Endothelial cell of umbilical vein (primary cell): Measurements from ENCODE around the gene CFAP73. TPM values are rescaled to one million over a fixed set of nuclear protein-coding genes. Genes with fewer than 3 reads are reported as not detected.

Experiments used
- BruUV-seq: library from RNA; stranded (reverse); fragments of 400-500 nt; replicated peaks from 2 replicates; lab custom pipeline; 2021; lab: Mats Ljungman, UMichigan
- CTCF ChIA-PET: fragments of 300-600, 350-600 bp; sonication (Branson Sonifier 250); formaldehyde crosslinking; loops from one replicate; lab custom pipeline; 2021; ENCODE audit warnings: antibody characterized with exemption, inconsistent platforms; lab: Charles Lee
- POLR2A ChIA-PET: fragments of 300-600, 350-600 bp; sonication (Branson Sonifier 250); formaldehyde crosslinking; loops from one replicate; lab custom pipeline; 2021; ENCODE audit warnings: antibody characterized with exemption, inconsistent platforms; lab: Charles Lee
- DNase-seq: peaks from one replicate; pipeline ENCODE4 v3.0.0-alpha.2; 2011; ENCODE audit warnings: low read depth, low spot score
- FAIRE-seq: peaks from 2 replicates; lab custom pipeline; 2011; peaks lifted over from hg19 to GRCh38; lab: Jason Lieb, UNC
- H2AFZ ChIP-seq: 2 replicates; pipeline ENCODE4 v1.6.0; 2012; ENCODE audit warnings: low read depth, low read length, control low read depth, inconsistent platforms
- H3K27ac ChIP-seq: 2 replicates; pipeline ENCODE4 v1.5.1; 2011; ENCODE audit warnings: low read depth, mild to moderate bottlenecking, control low read depth, low read length, moderate library complexity; ENCODE audit not compliant: insufficient read depth
- H3K27me3 ChIP-seq, 2 experiments: 2 replicates each; pipeline versions ENCODE4 v1.6.0 to v1.6.1; 2011; ENCODE audit warnings: low read length in 2 of 2, mixed read lengths in 1 of 2; ENCODE audit not compliant: control insufficient read depth in 2 of 2, insufficient read depth in 2 of 2
- H3K36me3 ChIP-seq, 2 experiments: 2 replicates in 1 of 2; 3 replicates in 1 of 2; pipeline ENCODE4 v1.5.1; 2011; ENCODE audit warnings: low read length in 2 of 2, mild to moderate bottlenecking in 1 of 2, moderate library complexity in 1 of 2; ENCODE audit not compliant: control insufficient read depth in 2 of 2, insufficient read depth in 2 of 2; ENCODE audit errors: extremely low read depth in 1 of 2
- H3K4me1 ChIP-seq: 3 replicates; pipeline ENCODE4 v1.5.1; 2011; ENCODE audit warnings: mild to moderate bottlenecking, low read length; ENCODE audit not compliant: control insufficient read depth, insufficient read depth; ENCODE audit errors: extremely low read depth
- H3K4me2 ChIP-seq: 2 replicates; pipeline ENCODE4 v1.6.1; 2011; ENCODE audit warnings: low read length, control low read depth, mixed read lengths; ENCODE audit not compliant: insufficient read depth
- H3K4me3 ChIP-seq, 3 experiments: fragments of 200-600 bp in 1 of 3; sonication (generic), shearing (Covaris generic) in 1 of 3; replicated peaks in 1 of 3; 2 replicates each; pipeline ENCODE4 v1.5.1; 2011 to 2016; ENCODE audit warnings: control low read depth in 3 of 3, low read length in 3 of 3, mild to moderate bottlenecking in 2 of 3, inconsistent platforms in 1 of 3, low read depth in 1 of 3, moderate library complexity in 1 of 3; ENCODE audit not compliant: insufficient read depth in 1 of 3
- H3K79me2 ChIP-seq: 2 replicates; pipeline ENCODE4 v1.6.0; 2012; ENCODE audit warnings: low read length, inconsistent platforms; ENCODE audit not compliant: control insufficient read depth, insufficient read depth
- H3K9ac ChIP-seq: replicated peaks from 2 replicates; pipeline ENCODE3; 2011; ENCODE audit warnings: low read length, control low read depth; ENCODE audit not compliant: insufficient read depth; ENCODE audit errors: extremely low read depth
- H3K9me1 ChIP-seq: replicated peaks from 3 replicates; pipeline ENCODE4 v1.6.0; 2011; ENCODE audit warnings: mild to moderate bottlenecking, low read length; ENCODE audit not compliant: control insufficient read depth, insufficient read depth; ENCODE audit errors: extremely low read depth
- H3K9me3 ChIP-seq: replicated peaks from 2 replicates; pipeline ENCODE4 v1.5.1; 2012; ENCODE audit warnings: low read length, inconsistent platforms; ENCODE audit not compliant: control insufficient read depth, insufficient read depth
- H4K20me1 ChIP-seq: replicated peaks from 2 replicates; pipeline ENCODE3; 2011; ENCODE audit warnings: mild to moderate bottlenecking, low read length; ENCODE audit not compliant: control insufficient read depth, insufficient read depth; ENCODE audit errors: extremely low read depth
- CTCF ChIP-seq, 2 donors: IDR thresholded peaks; 1 replicate in 1 of 2; 2 replicates in 1 of 2; pipeline ENCODE4 v1.5.1; 2011; ENCODE audit warnings: low read length in 2 of 2, mild to moderate bottlenecking in 2 of 2, moderate library complexity in 2 of 2, control low read depth in 1 of 2, inconsistent platforms in 1 of 2, low read depth in 1 of 2; ENCODE audit not compliant: insufficient read depth in 1 of 2; ENCODE audit errors: extremely low read depth in 1 of 2
- EZH2 ChIP-seq: IDR thresholded peaks from 2 replicates; pipeline ENCODE4 v1.6.1; 2012; ENCODE audit warnings: borderline replicate concordance, low read depth, mild to moderate bottlenecking, moderate library complexity, low read length, inconsistent platforms; ENCODE audit not compliant: severe bottlenecking
- FOS ChIP-seq: IDR thresholded peaks from 2 replicates; pipeline ENCODE4 v1.6.1; 2011; ENCODE audit warnings: mild to moderate bottlenecking, low read length, moderate library complexity, borderline replicate concordance; ENCODE audit not compliant: insufficient read depth
- GATA2 ChIP-seq: IDR thresholded peaks from 2 replicates; pipeline ENCODE4 v1.7.0; 2011; ENCODE audit warnings: low read depth, mild to moderate bottlenecking, moderate library complexity, mixed read lengths, low read length; ENCODE audit not compliant: insufficient read length, insufficient read depth
- JUN ChIP-seq: IDR thresholded peaks from 2 replicates; pipeline ENCODE4 v1.6.1; 2011; ENCODE audit warnings: borderline replicate concordance, low read depth; ENCODE audit not compliant: insufficient read length, insufficient read depth
- MYC ChIP-seq: IDR thresholded peaks from one replicate; pipeline ENCODE4 v1.6.1; 2011; ENCODE audit warnings: mild to moderate bottlenecking, low read depth, low read length
- POLR2A ChIP-seq: IDR thresholded peaks from 2 replicates; pipeline ENCODE4 v1.6.1; 2012; ENCODE audit warnings: low read depth, mild to moderate bottlenecking, control low read depth, low read length
- POLR2AphosphoS5 ChIP-seq: IDR thresholded peaks from 2 replicates; pipeline ENCODE4 v1.6.1; 2012; ENCODE audit warnings: low read depth, mild to moderate bottlenecking, control low read depth, low read length, moderate library complexity; ENCODE audit not compliant: insufficient read depth
- dilution Hi-C: fragments of 300-500 bp; cut with MboI; formaldehyde crosslinking; loops from one replicate; pipeline ENCODE4 v1.15.0; 2019; ENCODE audit warnings: low sequenced_read_pairs; ENCODE audit not compliant: extremely low pct_ligation_motif_present
- intact Hi-C: fragments of 100-400 bp; cut with micrococcal nuclease; formaldehyde crosslinking; loops from one replicate; pipeline ENCODE4 v1.10.0; 2022
- polyA plus RNA-seq, 4 experiments: library from polyadenylated mRNA; depleted of rRNA in 3 of 4; stranded (reverse) in 3 of 4; unstranded in 1 of 4; fragments of >200 nt; gene quantifications; 2 replicates each; pipeline versions ENCODE4 v1.2.1 to v1.2.3, GENCODE V29; 2011 to 2012; ENCODE audit warnings: missing spikeins in 1 of 4
- total RNA-seq: library from RNA; stranded (reverse); gene quantifications from 2 replicates; pipeline ENCODE4 v1.2.3, GENCODE V29; 2021
- TF ChIP-seq, protein P1 (sequence below): IDR thresholded peaks from 2 replicates; pipeline ENCODE4 v1.6.1; 2011; ENCODE audit not compliant: insufficient read depth, insufficient read length

CFAP73 gene
- total and polyA plus RNA-seq, 2 donors (not counting 3 experiments of a cell fraction or from before 2014, with no cell fraction given), result not detected

DNA sequence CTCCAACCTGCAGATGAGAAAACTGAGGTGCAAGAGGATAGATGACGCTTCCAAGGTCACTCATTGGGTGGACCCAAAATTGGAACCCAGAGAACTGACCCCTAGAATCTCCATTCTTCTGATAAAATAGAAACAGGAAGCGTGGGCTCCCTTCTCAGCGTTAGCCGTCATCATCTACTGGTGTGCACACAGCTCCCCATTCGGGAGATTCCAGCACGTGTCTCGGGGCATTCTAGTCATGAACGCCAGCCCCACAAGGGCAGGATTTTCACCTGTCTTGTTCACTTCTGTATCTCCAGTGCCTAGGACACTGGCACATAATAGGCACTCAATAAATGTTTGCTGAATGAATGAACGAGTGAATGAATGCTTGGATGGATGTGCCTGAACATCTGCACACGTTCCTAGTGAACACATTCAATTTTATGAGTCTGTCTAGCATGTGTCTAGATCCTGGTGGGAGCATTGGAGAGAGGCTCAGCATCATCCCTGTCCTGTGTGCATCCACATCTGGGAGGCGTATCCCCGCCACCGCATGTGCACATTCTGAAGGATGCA, 44.5 kb upstream of the CFAP73 start:
- Histone ChIP-seq H3K36me3 (no peaks in the 10 kb centered on the region), H3K27ac (no peak overlapping the region), H3K9me1 (no peaks in the 10 kb centered on the region), H3K79me2 (no peaks in the 10 kb centered on the region), H2AFZ (no peak overlapping the region), H3K27me3 (peaks cover 0 to 2% of the 10 kb centered on the region in 2 experiments), H3K4me3 (no peak overlapping the region), H3K9ac (no peak overlapping the region), H3K4me1 (no peaks in the 10 kb centered on the region), H3K9me3 (no peaks in the 10 kb centered on the region), H3K4me2 (no peak overlapping the region), H4K20me1 (no peaks in the 10 kb centered on the region)
- intact Hi-C loops (no loop called here), dilution Hi-C loops (no loop called here)
- ChIA-PET CTCF (interaction anchor here (1.8 kb wide), 1 partner anchor 112 kb away, joined by 7 read pairs; no protein-coding TSS in a partner anchor), POLR2A (no interaction called here)
- no peak for TF ChIP-seq CTCF (IDR thresholded peaks at IDR 0.05; ENCODE audit: extremely low read depth in 1 of 2, insufficient read depth in 1 of 2, low read depth in 1 of 2, low read length in 2 of 2)
- TF ChIP-seq GATA2, result no peak
- TF ChIP-seq JUN, result no peak
- TF ChIP-seq, protein P1, sequence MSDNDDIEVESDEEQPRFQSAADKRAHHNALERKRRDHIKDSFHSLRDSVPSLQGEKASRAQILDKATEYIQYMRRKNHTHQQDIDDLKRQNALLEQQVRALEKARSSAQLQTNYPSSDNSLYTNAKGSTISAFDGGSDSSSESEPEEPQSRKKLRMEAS, result no peak
- no peak for TF ChIP-seq FOS
- TF ChIP-seq MYC, result no peak
- no peak for TF ChIP-seq POLR2A
- no peak for TF ChIP-seq EZH2
- TF ChIP-seq POLR2AphosphoS5, result no peak
- DNase-seq (no peak), FAIRE-seq (no peak)
- no TSS peak for BruUV-seq
